Brain microvascular endothelial cell (primary cell): ENCODE results near the gene SPECC1.
"Not testable (repeated sequence)": the region's sequence is repeated elsewhere in the genome, so short reads cannot be mapped to it uniquely, and the experiment has no call there.

Source experiments
- DNase-seq: peaks from one replicate; pipeline ENCODE4 v3.0.0-alpha.2; 2020
- H3K27ac ChIP-seq: fragments of 250-450 bp; sonication (Bioruptor Pico); 2 replicates; pipeline ENCODE4 v1.5.1; 2020; ENCODE audit warnings: mild to moderate bottlenecking, moderate library complexity
- H3K27me3 ChIP-seq: fragments of 250-450 bp; sonication (Bioruptor Pico); replicated peaks from 2 replicates; pipeline ENCODE4 v1.5.1; 2020; ENCODE audit warnings: mild to moderate bottlenecking
- H3K36me3 ChIP-seq: fragments of 250-450 bp; sonication (Bioruptor Pico); replicated peaks from 2 replicates; pipeline ENCODE4 v1.5.1; 2020; ENCODE audit warnings: mild to moderate bottlenecking
- H3K4me3 ChIP-seq: 2 replicates; pipeline ENCODE4 v1.5.1; 2011; ENCODE audit warnings: low read depth, mild to moderate bottlenecking, control low read depth, low read length, moderate library complexity
- CTCF ChIP-seq: IDR thresholded peaks from 2 replicates; pipeline ENCODE4 v1.5.1; 2011; ENCODE audit warnings: low read depth, mild to moderate bottlenecking, moderate library complexity, low read length, control low read depth, inconsistent platforms; ENCODE audit errors: missing control alignments
- in situ Hi-C: cut with HindIII; loops from 2 replicates; pipeline ENCODE4 v1.10.0; 2017; ENCODE audit warnings: low sequenced_read_pairs, low pct_ligation_motif_present

Gene SPECC1

GRCh38 chr17:20228860-20229259 lies 219.7 kb downstream of the SPECC1 start:
- H3K27ac ChIP-seq, result no peak overlapping the region
- DNase-seq, result no peak
- in situ Hi-C loops, result no loop called here
- no peaks in the 10 kb centered on the region for H3K36me3 ChIP-seq
- no peak overlapping the region for H3K4me3 ChIP-seq
- no peaks in the 10 kb centered on the region for H3K27me3 ChIP-seq
- no peak for TF ChIP-seq CTCF

- H3K36me3 ChIP-seq, result no peaks in the 10 kb centered on the region
- H3K27ac ChIP-seq, result no peak overlapping the region
- DNase-seq, result no peak
- TF ChIP-seq CTCF, result no peak
- no peak overlapping the region for H3K4me3 ChIP-seq
- no peaks in the 10 kb centered on the region for H3K27me3 ChIP-seq
- in situ Hi-C loops, result no loop called here
Measured at GRCh38 chr17:20230924-20231323, 221.8 kb downstream of the SPECC1 start.

GRCh38 chr17:20232611-20233010 lies 223.5 kb downstream of the SPECC1 start:
- Histone ChIP-seq H3K27ac (no peak overlapping the region), H3K4me3 (no peak overlapping the region), H3K27me3 (no peaks in the 10 kb centered on the region), H3K36me3 (no peaks in the 10 kb centered on the region)
- DNase-seq, result no peak
- in situ Hi-C loops, result no loop called here
- TF ChIP-seq CTCF, result no peak

- in situ Hi-C loops, result no loop called here
- H3K36me3 ChIP-seq, result no peaks in the 10 kb centered on the region
- DNase-seq, result no peak
- no peak overlapping the region for H3K4me3 ChIP-seq
- no peak overlapping the region for H3K27ac ChIP-seq
- no peaks in the 10 kb centered on the region for H3K27me3 ChIP-seq
- TF ChIP-seq CTCF, result no peak
Measured at GRCh38 chr17:20234276-20234675, 225.1 kb downstream of the SPECC1 start.

- no peak for TF ChIP-seq CTCF
- in situ Hi-C loops, result no loop called here
- Histone ChIP-seq H3K4me3 (no peak overlapping the region), H3K27me3 (no peaks in the 10 kb centered on the region), H3K36me3 (no peaks in the 10 kb centered on the region), H3K27ac (no peak overlapping the region)
- DNase-seq, result no peak
Measured at GRCh38 chr17:20235747-20236146, 226.6 kb downstream of the SPECC1 start.

GRCh38 chr17:20236578-20237227 lies 227.5 kb downstream of the SPECC1 start:
- in situ Hi-C loops, result no loop called here
- TF ChIP-seq CTCF, result no peak
- H3K36me3 ChIP-seq, result no peaks in the 10 kb centered on the region
- no peak overlapping the region for H3K27ac ChIP-seq
- no peaks in the 10 kb centered on the region for H3K27me3 ChIP-seq
- H3K4me3 ChIP-seq, result no peak overlapping the region
- DNase-seq, result no peak

GRCh38 chr17:20239776-20240175 lies 230.6 kb downstream of the SPECC1 start:
- H3K27ac ChIP-seq, DNase-seq, in situ Hi-C loops, H3K36me3 ChIP-seq, H3K4me3 ChIP-seq, H3K27me3 ChIP-seq: not testable (repeated sequence)
